Endothelial cell of umbilical vein (primary cell): ENCODE measurements around the gene ZHX3. TPM values are rescaled to one million over a fixed set of nuclear protein-coding genes. Genes with fewer than 3 reads are reported as not detected.

Experiments used
- BruUV-seq: library from RNA; stranded (reverse); fragments of 400-500 nt; replicated peaks from 2 replicates; lab custom pipeline; 2021; lab: Mats Ljungman, UMichigan
- CTCF ChIA-PET: fragments of 300-600, 350-600 bp; sonication (Branson Sonifier 250); formaldehyde crosslinking; loops from one replicate; lab custom pipeline; 2021; ENCODE audit warnings: antibody characterized with exemption, inconsistent platforms; lab: Charles Lee
- POLR2A ChIA-PET: fragments of 300-600, 350-600 bp; sonication (Branson Sonifier 250); formaldehyde crosslinking; loops from one replicate; lab custom pipeline; 2021; ENCODE audit warnings: antibody characterized with exemption, inconsistent platforms; lab: Charles Lee
- DNase-seq: peaks from one replicate; pipeline ENCODE4 v3.0.0-alpha.2; 2011; ENCODE audit warnings: low read depth, low spot score
- FAIRE-seq: peaks from 2 replicates; lab custom pipeline; 2011; peaks lifted over from hg19 to GRCh38; lab: Jason Lieb, UNC
- H2AFZ ChIP-seq: 2 replicates; pipeline ENCODE4 v1.6.0; 2012; ENCODE audit warnings: low read depth, low read length, control low read depth, inconsistent platforms
- H3K27ac ChIP-seq: 2 replicates; pipeline ENCODE4 v1.5.1; 2011; ENCODE audit warnings: low read depth, mild to moderate bottlenecking, control low read depth, low read length, moderate library complexity; ENCODE audit not compliant: insufficient read depth
- H3K27me3 ChIP-seq, 2 experiments: 2 replicates each; pipeline versions ENCODE4 v1.6.0 to v1.6.1; 2011; ENCODE audit warnings: low read length in 2 of 2, mixed read lengths in 1 of 2; ENCODE audit not compliant: control insufficient read depth in 2 of 2, insufficient read depth in 2 of 2
- H3K36me3 ChIP-seq, 2 experiments: 2 replicates in 1 of 2; 3 replicates in 1 of 2; pipeline ENCODE4 v1.5.1; 2011; ENCODE audit warnings: low read length in 2 of 2, mild to moderate bottlenecking in 1 of 2, moderate library complexity in 1 of 2; ENCODE audit not compliant: control insufficient read depth in 2 of 2, insufficient read depth in 2 of 2; ENCODE audit errors: extremely low read depth in 1 of 2
- H3K4me1 ChIP-seq: 3 replicates; pipeline ENCODE4 v1.5.1; 2011; ENCODE audit warnings: mild to moderate bottlenecking, low read length; ENCODE audit not compliant: control insufficient read depth, insufficient read depth; ENCODE audit errors: extremely low read depth
- H3K4me2 ChIP-seq: 2 replicates; pipeline ENCODE4 v1.6.1; 2011; ENCODE audit warnings: low read length, control low read depth, mixed read lengths; ENCODE audit not compliant: insufficient read depth
- H3K4me3 ChIP-seq, 3 experiments: fragments of 200-600 bp in 1 of 3; sonication (generic), shearing (Covaris generic) in 1 of 3; replicated peaks in 1 of 3; 2 replicates each; pipeline ENCODE4 v1.5.1; 2011 to 2016; ENCODE audit warnings: control low read depth in 3 of 3, low read length in 3 of 3, mild to moderate bottlenecking in 2 of 3, inconsistent platforms in 1 of 3, low read depth in 1 of 3, moderate library complexity in 1 of 3; ENCODE audit not compliant: insufficient read depth in 1 of 3
- H3K79me2 ChIP-seq: 2 replicates; pipeline ENCODE4 v1.6.0; 2012; ENCODE audit warnings: low read length, inconsistent platforms; ENCODE audit not compliant: control insufficient read depth, insufficient read depth
- H3K9ac ChIP-seq: replicated peaks from 2 replicates; pipeline ENCODE3; 2011; ENCODE audit warnings: low read length, control low read depth; ENCODE audit not compliant: insufficient read depth; ENCODE audit errors: extremely low read depth
- H3K9me1 ChIP-seq: replicated peaks from 3 replicates; pipeline ENCODE4 v1.6.0; 2011; ENCODE audit warnings: mild to moderate bottlenecking, low read length; ENCODE audit not compliant: control insufficient read depth, insufficient read depth; ENCODE audit errors: extremely low read depth
- H3K9me3 ChIP-seq: replicated peaks from 2 replicates; pipeline ENCODE4 v1.5.1; 2012; ENCODE audit warnings: low read length, inconsistent platforms; ENCODE audit not compliant: control insufficient read depth, insufficient read depth
- H4K20me1 ChIP-seq: replicated peaks from 2 replicates; pipeline ENCODE3; 2011; ENCODE audit warnings: mild to moderate bottlenecking, low read length; ENCODE audit not compliant: control insufficient read depth, insufficient read depth; ENCODE audit errors: extremely low read depth
- CTCF ChIP-seq, 2 donors: IDR thresholded peaks; 1 replicate in 1 of 2; 2 replicates in 1 of 2; pipeline ENCODE4 v1.5.1; 2011; ENCODE audit warnings: low read length in 2 of 2, mild to moderate bottlenecking in 2 of 2, moderate library complexity in 2 of 2, control low read depth in 1 of 2, inconsistent platforms in 1 of 2, low read depth in 1 of 2; ENCODE audit not compliant: insufficient read depth in 1 of 2; ENCODE audit errors: extremely low read depth in 1 of 2
- EZH2 ChIP-seq: IDR thresholded peaks from 2 replicates; pipeline ENCODE4 v1.6.1; 2012; ENCODE audit warnings: borderline replicate concordance, low read depth, mild to moderate bottlenecking, moderate library complexity, low read length, inconsistent platforms; ENCODE audit not compliant: severe bottlenecking
- FOS ChIP-seq: IDR thresholded peaks from 2 replicates; pipeline ENCODE4 v1.6.1; 2011; ENCODE audit warnings: mild to moderate bottlenecking, low read length, moderate library complexity, borderline replicate concordance; ENCODE audit not compliant: insufficient read depth
- GATA2 ChIP-seq: IDR thresholded peaks from 2 replicates; pipeline ENCODE4 v1.7.0; 2011; ENCODE audit warnings: low read depth, mild to moderate bottlenecking, moderate library complexity, mixed read lengths, low read length; ENCODE audit not compliant: insufficient read length, insufficient read depth
- JUN ChIP-seq: IDR thresholded peaks from 2 replicates; pipeline ENCODE4 v1.6.1; 2011; ENCODE audit warnings: borderline replicate concordance, low read depth; ENCODE audit not compliant: insufficient read length, insufficient read depth
- MAX ChIP-seq: IDR thresholded peaks from 2 replicates; pipeline ENCODE4 v1.6.1; 2011; ENCODE audit not compliant: insufficient read depth, insufficient read length
- MYC ChIP-seq: IDR thresholded peaks from one replicate; pipeline ENCODE4 v1.6.1; 2011; ENCODE audit warnings: mild to moderate bottlenecking, low read depth, low read length
- POLR2A ChIP-seq: IDR thresholded peaks from 2 replicates; pipeline ENCODE4 v1.6.1; 2012; ENCODE audit warnings: low read depth, mild to moderate bottlenecking, control low read depth, low read length
- POLR2AphosphoS5 ChIP-seq: IDR thresholded peaks from 2 replicates; pipeline ENCODE4 v1.6.1; 2012; ENCODE audit warnings: low read depth, mild to moderate bottlenecking, control low read depth, low read length, moderate library complexity; ENCODE audit not compliant: insufficient read depth
- dilution Hi-C: fragments of 300-500 bp; cut with MboI; formaldehyde crosslinking; loops from one replicate; pipeline ENCODE4 v1.15.0; 2019; ENCODE audit warnings: low sequenced_read_pairs; ENCODE audit not compliant: extremely low pct_ligation_motif_present
- intact Hi-C: fragments of 100-400 bp; cut with micrococcal nuclease; formaldehyde crosslinking; loops from one replicate; pipeline ENCODE4 v1.10.0; 2022
- polyA plus RNA-seq, 4 experiments: library from polyadenylated mRNA; depleted of rRNA in 3 of 4; stranded (reverse) in 3 of 4; unstranded in 1 of 4; fragments of >200 nt; gene quantifications; 2 replicates each; pipeline versions ENCODE4 v1.2.1 to v1.2.3, GENCODE V29; 2011 to 2012; ENCODE audit warnings: missing spikeins in 1 of 4
- total RNA-seq: library from RNA; stranded (reverse); gene quantifications from 2 replicates; pipeline ENCODE4 v1.2.3, GENCODE V29; 2021

Gene ZHX3
- total and polyA plus RNA-seq, 2 donors (not counting 3 experiments of a cell fraction or from before 2014, with no cell fraction given): 7.4 to 17.8 TPM

GRCh38 chr20:41268402-41268801 lies 49.1 kb downstream of the ZHX3 start:
- Histone ChIP-seq H3K4me1 (no peaks in the 10 kb centered on the region), H3K9ac (no peak overlapping the region), H3K4me3 (no peak overlapping the region), H3K79me2 (no peaks in the 10 kb centered on the region), H3K27ac (no peak overlapping the region), H3K9me1 (no peaks in the 10 kb centered on the region), H2AFZ (no peak overlapping the region), H3K36me3 (no peaks in the 10 kb centered on the region), H3K4me2 (no peak overlapping the region), H3K27me3 (no peaks in the 10 kb centered on the region), H3K9me3 (no peaks in the 10 kb centered on the region), H4K20me1 (no peaks in the 10 kb centered on the region)
- no peak for TF ChIP-seq FOS
- no peak for TF ChIP-seq POLR2A
- no peak for TF ChIP-seq CTCF (IDR thresholded peaks at IDR 0.05; ENCODE audit: extremely low read depth in 1 of 2, insufficient read depth in 1 of 2, low read depth in 1 of 2, low read length in 2 of 2)
- no peak for TF ChIP-seq MAX
- TF ChIP-seq GATA2: no peak
- no peak for TF ChIP-seq POLR2AphosphoS5
- no peak for TF ChIP-seq EZH2
- no peak for TF ChIP-seq JUN
- no peak for TF ChIP-seq MYC
- BruUV-seq: no TSS peak
- ChIA-PET POLR2A (no interaction called here), CTCF (no interaction called here)
- dilution Hi-C loops: no loop called here
- FAIRE-seq: no peak
- DNase-seq: no peak
- intact Hi-C loops: no loop called here
